ENCODE measurements around the gene PEMT.

The PEMT gene

GRCh38 chr17:17511881-17512858, 79.3 kb downstream of the PEMT start:
- FAIRE-seq, result no peak

- FAIRE-seq, result no peak
Measured at GRCh38 chr17:17511293-17511741, 80.2 kb downstream of the PEMT start.

- FAIRE-seq, result no peak
Measured at GRCh38 chr17:17510456-17511292, 80.8 kb downstream of the PEMT start.

GRCh38 chr17:17509601-17510425, 81.7 kb downstream of the PEMT start:
- no peak for FAIRE-seq

GRCh38 chr17:17508646-17509591, 82.6 kb downstream of the PEMT start:
- no peak for FAIRE-seq

- FAIRE-seq, result no peak
Measured at GRCh38 chr17:17508019-17508535, 83.4 kb downstream of the PEMT start.

GRCh38 chr17:17507465-17508011, 84.0 kb downstream of the PEMT start:
- FAIRE-seq, result no peak

GRCh38 chr17:17506893-17507464, 84.5 kb downstream of the PEMT start:
- no peak for FAIRE-seq

- no peak for FAIRE-seq
Measured at GRCh38 chr17:17506181-17506741, 85.2 kb downstream of the PEMT start.

- FAIRE-seq, result no peak
Measured at GRCh38 chr17:17505610-17506171, 85.8 kb downstream of the PEMT start.

- no peak for FAIRE-seq
Measured at GRCh38 chr17:17505151-17505550, 86.4 kb downstream of the PEMT start.

GRCh38 chr17:17504341-17505140, 87.0 kb downstream of the PEMT start:
- FAIRE-seq, result no peak

- FAIRE-seq, result no peak
Measured at GRCh38 chr17:17503566-17504130, 87.9 kb downstream of the PEMT start.

- no peak for FAIRE-seq
Measured at GRCh38 chr17:17502741-17503565, 88.6 kb downstream of the PEMT start.

GRCh38 chr17:17500999-17501605, 90.4 kb downstream of the PEMT start:
- no peak for FAIRE-seq

GRCh38 chr17:17499402-17500145, 91.9 kb downstream of the PEMT start:
- FAIRE-seq, result no peak

All from TTC549 (cell line).